ENCODE measurements around the gene ZSCAN29. TPM values are rescaled to one million over a fixed set of nuclear protein-coding genes. Genes with fewer than 3 reads are reported as not detected.

ZSCAN29 gene
- total RNA-seq, 1 experiment from 2014 or later: 38.9 TPM

DNA sequence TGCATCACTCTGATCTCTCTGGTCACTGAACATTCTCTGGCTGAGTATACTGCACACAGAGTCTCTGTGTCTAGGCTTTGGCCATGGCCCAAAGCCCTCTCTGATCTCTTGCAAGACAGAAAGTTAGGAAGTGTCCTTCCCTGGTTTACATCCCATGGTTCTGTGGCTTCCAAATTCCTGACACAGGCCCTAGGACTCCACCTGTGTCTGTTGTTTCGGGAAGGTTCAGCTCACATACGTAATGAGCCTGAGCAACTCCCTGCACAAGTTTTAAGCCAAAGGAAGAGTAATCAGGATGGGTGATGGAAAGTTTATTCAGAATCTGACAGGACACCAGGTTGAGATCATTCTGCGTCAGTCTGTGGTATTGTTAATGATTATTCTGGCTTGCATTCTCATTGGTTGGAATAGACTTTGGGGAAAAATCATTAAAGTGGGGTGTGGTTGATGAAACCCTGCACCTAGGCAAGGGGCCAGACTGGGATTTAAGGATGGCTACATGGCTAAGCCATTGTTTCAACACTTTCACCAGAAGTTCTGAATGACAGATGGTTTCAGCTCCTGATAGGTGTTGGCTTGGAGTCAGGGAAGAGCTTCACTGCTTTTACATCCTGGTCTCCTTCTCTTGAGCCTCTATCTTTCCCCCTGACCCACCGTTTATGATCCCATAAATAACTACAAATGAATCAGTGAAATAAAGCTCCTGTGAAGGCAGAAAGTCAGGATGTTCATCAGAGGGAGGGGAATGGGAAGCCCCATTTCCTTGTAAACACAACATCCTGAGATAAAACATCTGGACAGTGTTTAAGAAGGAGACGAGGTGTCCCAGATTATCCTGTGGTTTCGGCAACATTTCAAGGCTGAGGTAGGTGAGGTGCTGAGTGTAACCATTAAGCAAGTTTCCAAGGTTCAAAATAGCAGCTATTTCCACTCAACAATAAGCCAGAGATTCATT lies 54.5 kb downstream of the ZSCAN29 start:
- H3K27ac Mint-ChIP-seq (ENCODE audit: low read depth, unreplicated experiment): no peak overlapping the region
- no TSS peak for BruUV-seq (replicated peaks)
- CTCF ChIA-PET: interaction anchor here (0.6 to 1.1 kb wide), 2 partner anchors 8 to 303 kb away, joined by 3 to 4 read pairs; no protein-coding TSS in a partner anchor
- no peaks in the 10 kb centered on the region for H3K36me3 Mint-ChIP-seq (ENCODE audit: insufficient read depth, unreplicated experiment)
- intact Hi-C loops (cut with micrococcal nuclease): no loop called here
- DNase-seq (ENCODE audit: unreplicated experiment): no peak
- H3K4me3 Mint-ChIP-seq (ENCODE audit: unreplicated experiment): no peak overlapping the region
- TF ChIP-seq, protein P1, sequence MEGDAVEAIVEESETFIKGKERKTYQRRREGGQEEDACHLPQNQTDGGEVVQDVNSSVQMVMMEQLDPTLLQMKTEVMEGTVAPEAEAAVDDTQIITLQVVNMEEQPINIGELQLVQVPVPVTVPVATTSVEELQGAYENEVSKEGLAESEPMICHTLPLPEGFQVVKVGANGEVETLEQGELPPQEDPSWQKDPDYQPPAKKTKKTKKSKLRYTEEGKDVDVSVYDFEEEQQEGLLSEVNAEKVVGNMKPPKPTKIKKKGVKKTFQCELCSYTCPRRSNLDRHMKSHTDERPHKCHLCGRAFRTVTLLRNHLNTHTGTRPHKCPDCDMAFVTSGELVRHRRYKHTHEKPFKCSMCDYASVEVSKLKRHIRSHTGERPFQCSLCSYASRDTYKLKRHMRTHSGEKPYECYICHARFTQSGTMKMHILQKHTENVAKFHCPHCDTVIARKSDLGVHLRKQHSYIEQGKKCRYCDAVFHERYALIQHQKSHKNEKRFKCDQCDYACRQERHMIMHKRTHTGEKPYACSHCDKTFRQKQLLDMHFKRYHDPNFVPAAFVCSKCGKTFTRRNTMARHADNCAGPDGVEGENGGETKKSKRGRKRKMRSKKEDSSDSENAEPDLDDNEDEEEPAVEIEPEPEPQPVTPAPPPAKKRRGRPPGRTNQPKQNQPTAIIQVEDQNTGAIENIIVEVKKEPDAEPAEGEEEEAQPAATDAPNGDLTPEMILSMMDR (IDR thresholded peaks at IDR 0.05; ENCODE audit: unreplicated experiment): no peak
- POLR2A ChIA-PET: interaction anchor here (0.8 to 2.3 kb wide), 2 partner anchors 8 to 95 kb away, joined by 3 to 7 read pairs; no protein-coding TSS in a partner anchor
- H3K4me1 Mint-ChIP-seq (ENCODE audit: insufficient read depth, unreplicated experiment): no peaks in the 10 kb centered on the region
- no peaks in the 10 kb centered on the region for H3K9me3 Mint-ChIP-seq (ENCODE audit: unreplicated experiment)
- H3K27me3 Mint-ChIP-seq (ENCODE audit: insufficient read depth, unreplicated experiment): peaks cover 44% of the 10 kb centered on the region

DNA sequence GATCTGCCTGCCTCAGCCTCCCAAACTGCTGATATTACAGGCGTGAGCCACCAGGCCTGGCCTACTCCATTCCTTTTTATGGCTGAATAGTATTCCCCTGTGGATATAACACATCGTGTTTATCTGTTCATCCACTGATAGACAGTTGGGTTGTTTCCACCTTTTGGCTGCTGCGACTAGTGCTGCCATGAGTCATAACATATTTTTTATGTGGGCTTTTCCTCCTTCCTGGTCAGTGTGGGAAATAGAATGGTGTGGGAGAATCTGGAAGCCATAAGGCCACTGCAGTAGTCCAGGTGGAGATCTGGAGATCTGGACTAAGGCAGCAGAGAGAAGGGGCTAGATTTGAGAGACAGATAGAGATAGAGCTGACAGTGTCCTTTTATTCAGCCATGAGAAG lies 56.7 kb downstream of the ZSCAN29 start:
- intact Hi-C loops (cut with micrococcal nuclease): no loop called here
- BruUV-seq (replicated peaks): no TSS peak
- Mint-ChIP-seq H3K36me3 (ENCODE audit: insufficient read depth, unreplicated experiment) (no peaks in the 10 kb centered on the region), H3K27ac (ENCODE audit: low read depth, unreplicated experiment) (no peak overlapping the region), H3K9me3 (ENCODE audit: unreplicated experiment) (no peaks in the 10 kb centered on the region), H3K4me1 (ENCODE audit: insufficient read depth, unreplicated experiment) (no peaks in the 10 kb centered on the region), H3K4me3 (ENCODE audit: unreplicated experiment) (no peak overlapping the region), H3K27me3 (ENCODE audit: insufficient read depth, unreplicated experiment) (peaks cover 45% of the 10 kb centered on the region)
- TF ChIP-seq, protein P1 (IDR thresholded peaks at IDR 0.05; ENCODE audit: unreplicated experiment): no peak
- ChIA-PET POLR2A (no interaction called here), CTCF (no interaction called here)
- no peak for DNase-seq (ENCODE audit: unreplicated experiment)

DNA sequence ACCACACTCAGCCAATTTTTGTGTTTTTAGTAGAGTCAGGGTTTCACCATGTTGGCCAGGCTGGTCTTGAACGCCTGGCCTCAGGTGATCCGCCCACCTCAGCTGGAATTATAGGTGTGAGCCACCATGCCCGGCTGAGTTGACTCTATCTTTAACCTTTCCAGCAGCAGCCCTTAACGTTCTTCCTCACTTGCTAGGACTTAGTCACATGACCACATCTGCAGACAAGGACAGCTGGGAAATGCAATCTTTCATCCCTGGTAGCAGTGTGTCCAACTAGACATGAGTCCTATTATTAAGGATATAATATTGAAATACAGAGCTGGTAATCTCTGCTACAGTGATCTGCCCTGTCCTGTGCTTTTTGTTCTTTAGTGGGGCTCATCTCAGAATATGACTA lies 58.5 kb downstream of the ZSCAN29 start:
- Mint-ChIP-seq H3K27ac (ENCODE audit: low read depth, unreplicated experiment) (no peak overlapping the region), H3K36me3 (ENCODE audit: insufficient read depth, unreplicated experiment) (no peaks in the 10 kb centered on the region), H3K9me3 (ENCODE audit: unreplicated experiment) (no peaks in the 10 kb centered on the region), H3K4me1 (ENCODE audit: insufficient read depth, unreplicated experiment) (no peaks in the 10 kb centered on the region), H3K27me3 (ENCODE audit: insufficient read depth, unreplicated experiment) (peaks cover 62% of the 10 kb centered on the region), H3K4me3 (ENCODE audit: unreplicated experiment) (no peak overlapping the region)
- ChIA-PET CTCF (interaction anchor here (0.9 to 1.1 kb wide), 2 partner anchors 13 to 87 kb away, joined by 3 read pairs; no protein-coding TSS in a partner anchor), POLR2A (interaction anchor here (0.9 to 1.4 kb wide), 3 partner anchors 12 to 45 kb away, joined by 3 read pairs; no protein-coding TSS in a partner anchor)
- intact Hi-C loops (cut with micrococcal nuclease): no loop called here
- no TSS peak for BruUV-seq (replicated peaks)
- no peak for DNase-seq (ENCODE audit: unreplicated experiment)
- TF ChIP-seq, protein P1 (IDR thresholded peaks at IDR 0.05; ENCODE audit: unreplicated experiment): no peak

Other genes starting within 250 kb of the ZSCAN29 start
- gene TMEM62, start 237.5 kb downstream of the ZSCAN29 start, total RNA-seq (2022): 16.3 and 16.9 TPM in 2 replicates
- gene CCNDBP1, start 185.6 kb downstream of the ZSCAN29 start, total RNA-seq (2022): 45.5 and 50.4 TPM in 2 replicates
- not detected in 2 replicates for gene EPB42, start 150.0 kb downstream of the ZSCAN29 start, total RNA-seq (2022)
- gene TGM5, start 104.1 kb downstream of the ZSCAN29 start, total RNA-seq (2022): 0.12 TPM in 1 of 2 replicates, not detected in the other
- not detected in 2 replicates for gene TGM7, start 68.8 kb downstream of the ZSCAN29 start, total RNA-seq (2022)
- 8.7 and 9.8 TPM in 2 replicates for gene LCMT2, start 40.5 kb downstream of the ZSCAN29 start, total RNA-seq (2022)
- gene TUBGCP4, start 58 bp upstream of the ZSCAN29 start, total RNA-seq (2022): 23.3 and 31.4 TPM in 2 replicates
- 38.8 and 53.5 TPM in 2 replicates for gene TP53BP1, start 122.1 kb upstream of the ZSCAN29 start, total RNA-seq (2022)
- 0.09 and 0.17 TPM in 2 replicates for gene MAP1A, start 146.6 kb upstream of the ZSCAN29 start, total RNA-seq (2022)
- gene PPIP5K1, start 219.2 kb upstream of the ZSCAN29 start, total RNA-seq (2022): 56.8 and 64.0 TPM in 2 replicates
- gene CKMT1B, start 223.0 kb upstream of the ZSCAN29 start, total RNA-seq (2022): 10.8 and 19.0 TPM in 2 replicates
- 0.98 and 1.0 TPM in 2 replicates for gene STRC, start 247.8 kb upstream of the ZSCAN29 start, total RNA-seq (2022)

All from MCF 10A (cell line).